SIG-M5 (cell line): ENCODE results near the gene NUDT3.
A peak's percentile ranks its signal among the peaks of the same experiment; 100 is the strongest.
"Not testable (repeated sequence)": the region's sequence is repeated elsewhere in the genome, so short reads cannot be mapped to it uniquely, and the experiment has no call there.

Source experiments
- DNase-seq: peaks from one replicate; lab custom pipeline; 2025; lab: John Stamatoyannopoulos, UW

Gene NUDT3

GRCh38 chr6:34285448-34286164 lies 106.9 kb downstream of the NUDT3 start:
- no peak for DNase-seq

- peak; percentile 96 for DNase-seq
Observed at GRCh38 chr6:34284563-34285447, 107.7 kb downstream of the NUDT3 start.

GRCh38 chr6:34281702-34282334 lies 110.7 kb downstream of the NUDT3 start:
- no peak for DNase-seq

- DNase-seq, result no peak
Observed at GRCh38 chr6:34280216-34280615, 112.3 kb downstream of the NUDT3 start.

- no peak for DNase-seq
Observed at GRCh38 chr6:34278833-34279232, 113.6 kb downstream of the NUDT3 start.

GRCh38 chr6:34277763-34278112 lies 114.7 kb downstream of the NUDT3 start:
- no peak for DNase-seq

- DNase-seq, result no peak
Observed at GRCh38 chr6:34276881-34277762, 115.3 kb downstream of the NUDT3 start.

GRCh38 chr6:34276191-34276590 lies 116.3 kb downstream of the NUDT3 start:
- no peak for DNase-seq

GRCh38 chr6:34275128-34275804 lies 117.2 kb downstream of the NUDT3 start:
- DNase-seq, result no peak

- DNase-seq, result no peak
Observed at GRCh38 chr6:34274129-34274528, 118.3 kb downstream of the NUDT3 start.

GRCh38 chr6:34273242-34273805 lies 119.1 kb downstream of the NUDT3 start:
- DNase-seq, result no peak

GRCh38 chr6:34272013-34272926 lies 120.2 kb downstream of the NUDT3 start:
- no peak for DNase-seq

- not testable (repeated sequence) for DNase-seq
Observed at GRCh38 chr6:34269658-34270341, 122.7 kb downstream of the NUDT3 start.

GRCh38 chr6:34269132-34269531 lies 123.3 kb downstream of the NUDT3 start:
- DNase-seq, result not testable (repeated sequence)

GRCh38 chr6:34267746-34268145 lies 124.7 kb downstream of the NUDT3 start:
- DNase-seq, result no peak

GRCh38 chr6:34263484-34263883 lies 129.0 kb downstream of the NUDT3 start:
- not testable (repeated sequence) for DNase-seq

GRCh38 chr6:34260576-34261267 lies 131.7 kb downstream of the NUDT3 start:
- no peak for DNase-seq

GRCh38 chr6:34259529-34260069 lies 132.9 kb downstream of the NUDT3 start:
- no peak for DNase-seq
